ENCODE measurements around the gene TEX52. TPM values are rescaled to one million over a fixed set of nuclear protein-coding genes. Genes with fewer than 3 reads are reported as not detected.

The TEX52 gene
- total and polyA plus RNA-seq, 2 of the 13 experiments (the other 11 are each of a cell fraction or from before 2014, with no cell fraction given), result 0.05 TPM; not detected in 1

- TF ChIP-seq ZHX1 (CRISPR knock-in tag; IDR thresholded peaks at IDR 0.05; ENCODE audit: low read depth) (peak; percentile 75), IKZF5 (CRISPR knock-in tag; IDR thresholded peaks at IDR 0.05) (peak; percentile 80), ARID4A (CRISPR knock-in tag; IDR thresholded peaks at IDR 0.05; ENCODE audit: borderline replicate concordance) (peak; percentile 99), JUNB (CRISPR knock-in tag; IDR thresholded peaks at IDR 0.05; ENCODE audit: borderline replicate concordance) (no peak), ZXDC (CRISPR knock-in tag; IDR thresholded peaks at IDR 0.05) (no peak; the same call in 1 of the 2 replicates), ZNF672 (CRISPR knock-in tag; IDR thresholded peaks at IDR 0.05) (no peak), ZNF670 (CRISPR knock-in tag; IDR thresholded peaks at IDR 0.05; ENCODE audit: borderline replicate concordance) (no peak), ZNF44 (CRISPR knock-in tag; IDR thresholded peaks at IDR 0.05) (0 out of 2 replicates have a peak, but pooled peaks have one; percentile 32), ZBTB2 (CRISPR knock-in tag; IDR thresholded peaks at IDR 0.05; ENCODE audit: low read depth) (peak; percentile 51; the same call in 1 of the 2 replicates), HMGXB4 (CRISPR knock-in tag; IDR thresholded peaks at IDR 0.05; ENCODE audit: borderline replicate concordance in 1 of 2, low read depth in 1 of 2) (peak; percentile 60 to 87)
These were observed 33.8 kb upstream of the TEX52 start, which contains the start of gene TULP3 (continued) for GRCh38 chr12:2890388-2891239.

All from HepG2 (cell line).